Measurements from ENCODE around the gene GSTA5.

- no peak for TF ChIP-seq POLR2AphosphoS5 (IDR thresholded peaks at IDR 0.05; ENCODE audit: low read depth, low read length)
- TF ChIP-seq, protein P1, sequence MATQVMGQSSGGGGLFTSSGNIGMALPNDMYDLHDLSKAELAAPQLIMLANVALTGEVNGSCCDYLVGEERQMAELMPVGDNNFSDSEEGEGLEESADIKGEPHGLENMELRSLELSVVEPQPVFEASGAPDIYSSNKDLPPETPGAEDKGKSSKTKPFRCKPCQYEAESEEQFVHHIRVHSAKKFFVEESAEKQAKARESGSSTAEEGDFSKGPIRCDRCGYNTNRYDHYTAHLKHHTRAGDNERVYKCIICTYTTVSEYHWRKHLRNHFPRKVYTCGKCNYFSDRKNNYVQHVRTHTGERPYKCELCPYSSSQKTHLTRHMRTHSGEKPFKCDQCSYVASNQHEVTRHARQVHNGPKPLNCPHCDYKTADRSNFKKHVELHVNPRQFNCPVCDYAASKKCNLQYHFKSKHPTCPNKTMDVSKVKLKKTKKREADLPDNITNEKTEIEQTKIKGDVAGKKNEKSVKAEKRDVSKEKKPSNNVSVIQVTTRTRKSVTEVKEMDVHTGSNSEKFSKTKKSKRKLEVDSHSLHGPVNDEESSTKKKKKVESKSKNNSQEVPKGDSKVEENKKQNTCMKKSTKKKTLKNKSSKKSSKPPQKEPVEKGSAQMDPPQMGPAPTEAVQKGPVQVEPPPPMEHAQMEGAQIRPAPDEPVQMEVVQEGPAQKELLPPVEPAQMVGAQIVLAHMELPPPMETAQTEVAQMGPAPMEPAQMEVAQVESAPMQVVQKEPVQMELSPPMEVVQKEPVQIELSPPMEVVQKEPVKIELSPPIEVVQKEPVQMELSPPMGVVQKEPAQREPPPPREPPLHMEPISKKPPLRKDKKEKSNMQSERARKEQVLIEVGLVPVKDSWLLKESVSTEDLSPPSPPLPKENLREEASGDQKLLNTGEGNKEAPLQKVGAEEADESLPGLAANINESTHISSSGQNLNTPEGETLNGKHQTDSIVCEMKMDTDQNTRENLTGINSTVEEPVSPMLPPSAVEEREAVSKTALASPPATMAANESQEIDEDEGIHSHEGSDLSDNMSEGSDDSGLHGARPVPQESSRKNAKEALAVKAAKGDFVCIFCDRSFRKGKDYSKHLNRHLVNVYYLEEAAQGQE (IDR thresholded peaks at IDR 0.05; ENCODE audit: insufficient read depth in 1 of 2, low read depth in 2 of 2, low read length in 2 of 2) = no peak
Observed at GRCh38 chr6:52839124-52840055, 1.2 kb downstream of the GSTA5 start.

Data from PFSK-1 (cell line).